HG03575 (cell line): ENCODE data around the gene KIF26B.

Experiments used
- ATAC-seq: cut with Tn5 transposase; IDR thresholded peaks from one replicate; pipeline ENCODE4 v1.9.1; 2021; ENCODE audit not compliant: unreplicated experiment, insufficient number of reproducible peaks, low FRiP score; ENCODE audit errors: extremely low read depth

Gene KIF26B

GRCh38 chr1:245580651-245581050, 425.9 kb downstream of the KIF26B start:
- ATAC-seq = no peak

- no peak for ATAC-seq
Observed at GRCh38 chr1:245582026-245582425, 427.2 kb downstream of the KIF26B start.

GRCh38 chr1:245583081-245583480, 428.3 kb downstream of the KIF26B start:
- ATAC-seq = no peak

GRCh38 chr1:245583575-245584330, 429.0 kb downstream of the KIF26B start:
- no peak for ATAC-seq

- ATAC-seq = no peak
Observed at GRCh38 chr1:245585252-245585959, 430.6 kb downstream of the KIF26B start.

GRCh38 chr1:245587435-245588115, 432.8 kb downstream of the KIF26B start:
- no peak for ATAC-seq

GRCh38 chr1:245588116-245588639, 433.4 kb downstream of the KIF26B start:
- no peak for ATAC-seq

- no peak for ATAC-seq
Observed at GRCh38 chr1:245589316-245589715, 434.5 kb downstream of the KIF26B start.

GRCh38 chr1:245589906-245590305, 435.1 kb downstream of the KIF26B start:
- ATAC-seq = no peak

GRCh38 chr1:245590726-245591125, 435.9 kb downstream of the KIF26B start:
- no peak for ATAC-seq

GRCh38 chr1:245591346-245592188, 436.8 kb downstream of the KIF26B start:
- no peak for ATAC-seq

GRCh38 chr1:245592189-245592460, 437.3 kb downstream of the KIF26B start:
- ATAC-seq = no peak

- no peak for ATAC-seq
Observed at GRCh38 chr1:245598524-245599305, 443.9 kb downstream of the KIF26B start.

GRCh38 chr1:245599371-245600174, 444.8 kb downstream of the KIF26B start:
- ATAC-seq = no peak

GRCh38 chr1:245600658-245601057, 445.9 kb downstream of the KIF26B start:
- no peak for ATAC-seq

GRCh38 chr1:245603311-245603865, 448.6 kb downstream of the KIF26B start:
- ATAC-seq = no peak

GRCh38 chr1:245604979-245605378, 450.2 kb downstream of the KIF26B start:
- ATAC-seq = no peak
